Adipocyte (in vitro differentiated cells): ENCODE measurements around the gene PTPRG.

Experiments
- DNase-seq: peaks from one replicate; pipeline ENCODE4 v3.0.0-alpha.2; 2015; ENCODE audit warnings: low read depth
- H3K27me3 ChIP-seq: replicated peaks from 2 replicates; pipeline ENCODE4 v1.7.0; 2013; ENCODE audit warnings: mild to moderate bottlenecking, low read length, moderate library complexity; ENCODE audit not compliant: control insufficient read depth, insufficient read depth
- H3K36me3 ChIP-seq: 2 replicates; pipeline ENCODE4 v1.7.0; 2013; ENCODE audit warnings: low read length, mild to moderate bottlenecking, moderate library complexity; ENCODE audit not compliant: control insufficient read depth, insufficient read depth, severe bottlenecking
- H3K4me1 ChIP-seq: 2 replicates; pipeline ENCODE4 v1.7.0; 2013; ENCODE audit warnings: mild to moderate bottlenecking, low read length, moderate library complexity; ENCODE audit not compliant: control insufficient read depth, insufficient read depth
- H3K4me3 ChIP-seq: 2 replicates; pipeline ENCODE4 v1.7.0; 2013; ENCODE audit warnings: mild to moderate bottlenecking, low read length, moderate library complexity
- H3K9ac ChIP-seq: 2 replicates; pipeline ENCODE4 v1.7.0; 2013; ENCODE audit warnings: mild to moderate bottlenecking, low read length, moderate library complexity
- H3K9me3 ChIP-seq: 2 replicates; pipeline ENCODE4 v1.7.0; 2013; ENCODE audit warnings: mild to moderate bottlenecking, low read length, moderate library complexity; ENCODE audit not compliant: control insufficient read depth

Gene PTPRG

DNA sequence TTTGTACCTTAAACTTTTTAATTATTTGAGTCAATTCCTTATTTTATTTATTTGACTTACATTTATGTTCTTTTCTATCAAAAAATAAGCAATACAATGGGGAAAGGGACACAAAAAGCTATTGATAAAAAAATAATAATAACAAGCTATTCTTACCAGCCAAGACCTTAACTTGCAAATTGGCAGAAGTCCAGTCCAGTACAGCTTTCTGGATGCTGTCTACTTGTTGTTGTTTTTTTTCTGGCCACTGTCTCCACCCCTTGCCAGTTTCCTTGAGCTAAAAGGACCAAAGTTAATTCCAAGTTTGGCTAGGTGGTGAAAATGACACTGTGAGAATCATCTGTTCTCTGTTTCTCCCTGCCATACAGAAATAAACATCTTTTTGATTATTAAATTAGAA is 232.2 kb downstream of the PTPRG start:
- no peak overlapping the region for H3K4me3 ChIP-seq
- H3K36me3 ChIP-seq, result no peaks in the 10 kb centered on the region
- peaks cover 28% of the 10 kb centered on the region for H3K4me1 ChIP-seq
- no peak for DNase-seq
- no peaks in the 10 kb centered on the region for H3K27me3 ChIP-seq
- H3K9ac ChIP-seq, result no peak overlapping the region
- no peaks in the 10 kb centered on the region for H3K9me3 ChIP-seq

- Histone ChIP-seq H3K4me3 (no peak overlapping the region), H3K4me1 (peaks cover 28% of the 10 kb centered on the region), H3K27me3 (no peaks in the 10 kb centered on the region), H3K36me3 (no peaks in the 10 kb centered on the region), H3K9ac (no peak overlapping the region), H3K9me3 (no peaks in the 10 kb centered on the region)
- DNase-seq, result no peak
These were observed 233.0 kb downstream of the PTPRG start for GRCh38 chr3:61794341-61794740.

GRCh38 chr3:61794961-61795360 is 233.6 kb downstream of the PTPRG start:
- H3K4me3 ChIP-seq, result no peak overlapping the region
- no peak overlapping the region for H3K9ac ChIP-seq
- H3K36me3 ChIP-seq, result no peaks in the 10 kb centered on the region
- no peaks in the 10 kb centered on the region for H3K9me3 ChIP-seq
- peaks cover 28% of the 10 kb centered on the region for H3K4me1 ChIP-seq
- DNase-seq, result no peak
- H3K27me3 ChIP-seq, result no peaks in the 10 kb centered on the region

- no peak for DNase-seq
- H3K36me3 ChIP-seq, result peaks cover 3% of the 10 kb centered on the region
- peaks cover 17% of the 10 kb centered on the region for H3K4me1 ChIP-seq
- H3K27me3 ChIP-seq, result no peaks in the 10 kb centered on the region
- no peaks in the 10 kb centered on the region for H3K9me3 ChIP-seq
- no peak overlapping the region for H3K9ac ChIP-seq
- no peak overlapping the region for H3K4me3 ChIP-seq
These were observed 234.8 kb downstream of the PTPRG start for GRCh38 chr3:61796088-61796680.

DNA sequence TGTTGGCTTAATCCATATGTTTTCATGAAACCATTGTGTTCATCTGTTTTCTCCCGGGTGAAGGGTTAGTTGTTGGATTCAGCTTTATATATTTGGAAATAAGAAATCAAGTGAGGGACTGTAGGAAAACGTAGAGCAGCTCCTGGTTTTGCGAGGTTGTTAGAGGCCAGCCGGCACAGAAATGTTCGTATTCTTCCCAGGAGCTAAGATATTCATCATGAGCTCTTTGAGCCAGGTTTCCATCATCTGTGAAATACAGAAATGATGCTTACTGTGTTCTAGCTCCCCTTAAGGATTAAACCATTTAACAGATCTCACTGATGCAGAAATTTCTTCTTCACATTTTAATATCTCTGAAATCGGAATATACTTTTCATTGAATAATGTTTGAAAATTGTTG is 235.5 kb downstream of the PTPRG start:
- H3K9ac ChIP-seq, result no peak overlapping the region
- H3K27me3 ChIP-seq, result no peaks in the 10 kb centered on the region
- peaks cover 8% of the 10 kb centered on the region for H3K36me3 ChIP-seq
- H3K4me3 ChIP-seq, result no peak overlapping the region
- H3K9me3 ChIP-seq, result no peaks in the 10 kb centered on the region
- DNase-seq, result no peak
- peaks cover 15% of the 10 kb centered on the region for H3K4me1 ChIP-seq

- Histone ChIP-seq H3K9me3 (no peaks in the 10 kb centered on the region), H3K4me1 (peaks cover 39% of the 10 kb centered on the region), H3K4me3 (no peak overlapping the region), H3K36me3 (peaks cover 15% of the 10 kb centered on the region), H3K27me3 (no peaks in the 10 kb centered on the region), H3K9ac (no peak overlapping the region)
- DNase-seq, result no peak
These were observed 241.4 kb downstream of the PTPRG start for GRCh38 chr3:61802772-61803171.

- Histone ChIP-seq H3K9me3 (no peaks in the 10 kb centered on the region), H3K36me3 (peaks cover 15% of the 10 kb centered on the region), H3K9ac (peak overlapping the region; percentile 83), H3K4me3 (no peak overlapping the region), H3K27me3 (no peaks in the 10 kb centered on the region), H3K4me1 (peaks cover 51% of the 10 kb centered on the region)
- no peak for DNase-seq
These were observed 242.6 kb downstream of the PTPRG start for GRCh38 chr3:61803983-61804382.

- Histone ChIP-seq H3K4me1 (peaks cover 59% of the 10 kb centered on the region), H3K9ac (peak overlapping the region; percentile 83), H3K36me3 (peaks cover 15% of the 10 kb centered on the region), H3K9me3 (no peaks in the 10 kb centered on the region), H3K27me3 (no peaks in the 10 kb centered on the region), H3K4me3 (no peak overlapping the region)
- no peak for DNase-seq
These were observed 243.4 kb downstream of the PTPRG start for GRCh38 chr3:61804782-61805181.

DNA sequence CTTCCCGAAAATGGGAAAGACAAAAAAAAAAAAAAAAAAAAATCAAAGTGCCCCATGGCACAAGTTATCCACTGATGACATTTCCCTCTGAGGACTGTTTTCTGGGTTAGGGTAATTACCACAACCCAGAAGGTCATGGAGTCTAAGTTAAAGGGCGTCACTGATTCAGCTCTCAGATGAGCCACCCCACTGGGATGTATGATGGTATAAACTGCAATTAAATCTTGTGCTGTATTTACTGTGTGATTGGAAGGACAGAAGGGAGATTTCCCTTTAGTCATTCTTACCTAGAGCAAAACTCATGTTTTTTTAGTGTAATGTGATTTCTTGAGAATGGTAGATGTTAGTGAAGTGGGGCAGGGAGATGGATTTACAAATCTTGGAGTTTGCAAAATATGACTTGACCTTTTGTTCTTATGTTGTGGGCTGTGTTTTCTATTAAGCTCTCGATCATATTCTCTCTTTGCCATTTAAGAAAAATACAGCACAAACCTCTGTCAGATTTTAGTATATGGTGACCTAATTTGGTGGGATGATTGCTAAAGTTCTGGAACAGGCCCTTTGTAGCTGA is 244.2 kb downstream of the PTPRG start:
- Histone ChIP-seq H3K4me1 (peaks cover 67% of the 10 kb centered on the region), H3K36me3 (peaks cover 15% of the 10 kb centered on the region), H3K27me3 (no peaks in the 10 kb centered on the region), H3K4me3 (peak overlapping the region; percentile 46), H3K9ac (peak overlapping the region; percentile 83), H3K9me3 (no peaks in the 10 kb centered on the region)
- DNase-seq, result peak; percentile 54

DNA sequence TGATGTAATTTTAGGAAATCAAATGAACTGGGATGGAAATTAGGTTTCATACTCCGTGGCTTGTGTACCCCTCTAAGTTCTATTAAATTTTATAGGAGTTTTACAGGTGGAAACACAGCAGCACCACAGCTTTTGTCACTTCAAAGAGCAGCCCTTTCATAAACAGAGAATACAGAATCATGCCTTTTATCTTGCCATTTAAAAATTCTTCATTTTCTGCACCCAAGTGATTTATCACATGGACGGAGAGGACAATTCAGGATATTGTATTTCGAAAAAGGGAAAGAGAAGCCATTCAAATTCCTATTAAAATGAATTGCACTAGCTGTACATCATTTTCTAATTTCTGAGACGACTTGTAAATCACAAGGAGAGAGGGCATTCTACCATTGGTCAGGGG is 245.4 kb downstream of the PTPRG start:
- no peaks in the 10 kb centered on the region for H3K27me3 ChIP-seq
- no peak overlapping the region for H3K4me3 ChIP-seq
- peak overlapping the region; percentile 83 for H3K9ac ChIP-seq
- H3K4me1 ChIP-seq, result peaks cover 79% of the 10 kb centered on the region
- peaks cover 8% of the 10 kb centered on the region for H3K36me3 ChIP-seq
- no peak for DNase-seq
- no peaks in the 10 kb centered on the region for H3K9me3 ChIP-seq

GRCh38 chr3:61807865-61808276 is 246.5 kb downstream of the PTPRG start:
- Histone ChIP-seq H3K4me1 (peaks cover 90% of the 10 kb centered on the region), H3K27me3 (no peaks in the 10 kb centered on the region), H3K36me3 (no peaks in the 10 kb centered on the region), H3K4me3 (peak overlapping the region; percentile 53), H3K9me3 (no peaks in the 10 kb centered on the region), H3K9ac (peak overlapping the region; percentile 83)
- peak; percentile 84 for DNase-seq

- peaks cover 96% of the 10 kb centered on the region for H3K4me1 ChIP-seq
- H3K27me3 ChIP-seq, result no peaks in the 10 kb centered on the region
- no peaks in the 10 kb centered on the region for H3K9me3 ChIP-seq
- H3K36me3 ChIP-seq, result no peaks in the 10 kb centered on the region
- DNase-seq, result no peak
- H3K4me3 ChIP-seq, result peak overlapping the region; percentile 61
- H3K9ac ChIP-seq, result peak overlapping the region; percentile 83
These were observed 247.2 kb downstream of the PTPRG start for GRCh38 chr3:61808526-61808925.
